Ovary (tissue), 9 donors: ENCODE results near the gene KDSR. TPM values are rescaled to one million over a fixed set of nuclear protein-coding genes. Genes with fewer than 3 reads are reported as not detected.

Experiments
- DNase-seq, 5 donors: peaks; one replicate each; pipeline ENCODE4 v3.0.0-alpha.2; 2019 to 2020
- H3K27ac ChIP-seq, 2 donors: fragments of 200-600 bp; one replicate each; pipeline versions ENCODE4 v1.5.1 to v1.8.0; 2019 to 2022
- H3K27me3 ChIP-seq: fragments of 200-600 bp; one replicate; pipeline ENCODE4 v1.8.0; 2022
- H3K36me3 ChIP-seq: fragments of 200-600 bp; sonication (generic); one replicate; pipeline ENCODE4 v1.5.1; 2019
- H3K4me1 ChIP-seq: one replicate; pipeline ENCODE4 v1.8.1; 2013; ENCODE audit warnings: mild to moderate bottlenecking, moderate library complexity; ENCODE audit not compliant: insufficient read depth
- H3K4me3 ChIP-seq: fragments of 200-600 bp; sonication (generic); one replicate; pipeline ENCODE4 v1.5.1; 2017
- H3K9me3 ChIP-seq, 2 donors: fragments of 200-600 bp in 1 of 2; sonication (generic) in 1 of 2; one replicate each; pipeline versions ENCODE4 v1.5.1 to v1.8.1; 2013 to 2019; ENCODE audit warnings: mild to moderate bottlenecking in 1 of 2, moderate library complexity in 1 of 2
- CTCF ChIP-seq, 3 donors: fragments of 450-650 bp in 2 of 3; fragments of 200-600 bp in 1 of 3; IDR thresholded peaks; one replicate each; pipeline versions ENCODE4 v1.5.1 to v1.8.0; 2016 to 2022; ENCODE audit warnings: antibody characterized with exemption in 3 of 3, mild to moderate bottlenecking in 1 of 3
- EP300 ChIP-seq: sonication (generic); formaldehyde crosslinking; IDR thresholded peaks from one replicate; pipeline ENCODE4 v1.6.1; 2017; ENCODE audit warnings: antibody characterized with exemption
- POLR2A ChIP-seq: fragments of 450-650 bp; IDR thresholded peaks from one replicate; pipeline ENCODE4 v1.6.1; 2017; ENCODE audit warnings: antibody characterized with exemption, mild to moderate bottlenecking, moderate library complexity
- WGBS, 3 donors: extraction: QIAGEN DNeasy Blood & Tissue Kit in 1 of 3; methylation state at CpG; one replicate each; pipeline versions ENCODE4 v1.1.5 to v1.1.7; 2013 to 2017; 5-methylcytosine and 5-hydroxymethylcytosine counted together
- intact Hi-C, 4 donors: fragments of 100-400 bp; cut with DNase I; formaldehyde crosslinking; loops; one replicate each; pipeline versions ENCODE4 v1.11.0 to v1.15.1; 2022 to 2023
- polyA plus RNA-seq, 2 donors: library from polyadenylated mRNA; stranded (reverse); fragments of 200-250 nt in 1 of 2; fragments of 350-450 nt in 1 of 2; fragmentation: Illumina TruSeq in 1 of 2; extraction: RNeasy Lipid Tissue Mini Kit (QIAGEN cat#74804) in 1 of 2; gene quantifications; one replicate each; pipeline ENCODE4 v1.2.3, GENCODE V29; 2013 to 2014
- total RNA-seq, 7 donors: library from RNA; depleted of rRNA in 2 of 7; stranded (reverse); fragments of >200 nt in 2 of 7; fragmentation: NEBNext Ultra II Directional in 3 of 7; extraction: Animal tissue kit (Norgen Biotek cat#: 25700) in 3 of 7; gene quantifications; one replicate each; pipeline versions ENCODE4 v1.1.0 to v1.2.4, GENCODE V29; 2016 to 2023
- donor health status: DM: no; HTN: no; CAD: no; lungs with moderate emphysema.
- donor health status: DM: no; HTN: no; CAD: no.
- donor health status: Bipolar disorder and iron deficiency.
- donor health status: DM: yes; HTN: yes; CAD: no.
- donor health status: DM: no; HTN: no; CAD: no.
- donor health status: DM: yes; HTN: yes; CAD: no.

The KDSR gene
- total and polyA plus RNA-seq, 9 donors: 25.8 to 70.1 (median 57.6) TPM

- WGBS, 3 donors: 83 to 88% (median 87%) methylated on average over 4 of the region's 4 CpGs
- Histone ChIP-seq H3K4me1 (no peaks in the 10 kb centered on the region), H3K4me3 (no peak overlapping the region), H3K27me3 (no peaks in the 10 kb centered on the region), H3K9me3 (no peaks in the 10 kb centered on the region), H3K36me3 (no peaks in the 10 kb centered on the region), H3K27ac (no peak overlapping the region)
- intact Hi-C loops: no loop called here
- no peak for DNase-seq
- no peak for TF ChIP-seq POLR2A
- no peak for TF ChIP-seq CTCF (IDR thresholded peaks at IDR 0.05)
- TF ChIP-seq EP300: no peak
These were observed 35.9 kb downstream of the KDSR start for GRCh38 chr18:63331105-63331504.

GRCh38 chr18:63329431-63330145, 37.4 kb downstream of the KDSR start:
- H3K27me3 ChIP-seq: no peaks in the 10 kb centered on the region
- DNase-seq: no peak
- whole genome bisulfite sequencing, 3 donors: 68 to 70% (median 68%) methylated on average over 7 of the region's 7 CpGs
- H3K9me3 ChIP-seq: no peaks in the 10 kb centered on the region
- intact Hi-C loops: no loop called here
- no peaks in the 10 kb centered on the region for H3K36me3 ChIP-seq
- no peak overlapping the region for H3K4me3 ChIP-seq
- H3K27ac ChIP-seq: no peak overlapping the region
- TF ChIP-seq POLR2A (no peak), EP300 (no peak), CTCF (IDR thresholded peaks at IDR 0.05) (no peak)
- H3K4me1 ChIP-seq: no peaks in the 10 kb centered on the region

- intact Hi-C loops: no loop called here
- no peaks in the 10 kb centered on the region for H3K36me3 ChIP-seq
- H3K27me3 ChIP-seq: no peaks in the 10 kb centered on the region
- no peak overlapping the region for H3K27ac ChIP-seq
- no peaks in the 10 kb centered on the region for H3K9me3 ChIP-seq
- H3K4me3 ChIP-seq: no peak overlapping the region
- no peak for TF ChIP-seq EP300
- no peak for TF ChIP-seq POLR2A
- no peak for TF ChIP-seq CTCF (IDR thresholded peaks at IDR 0.05)
- WGBS, 3 donors: 45 to 67% (median 60%) methylated on average over 5 of the region's 5 CpGs
- H3K4me1 ChIP-seq: peaks cover 3% of the 10 kb centered on the region
- no peak for DNase-seq
These were observed 41.0 kb downstream of the KDSR start for GRCh38 chr18:63326011-63326410.

DNA sequence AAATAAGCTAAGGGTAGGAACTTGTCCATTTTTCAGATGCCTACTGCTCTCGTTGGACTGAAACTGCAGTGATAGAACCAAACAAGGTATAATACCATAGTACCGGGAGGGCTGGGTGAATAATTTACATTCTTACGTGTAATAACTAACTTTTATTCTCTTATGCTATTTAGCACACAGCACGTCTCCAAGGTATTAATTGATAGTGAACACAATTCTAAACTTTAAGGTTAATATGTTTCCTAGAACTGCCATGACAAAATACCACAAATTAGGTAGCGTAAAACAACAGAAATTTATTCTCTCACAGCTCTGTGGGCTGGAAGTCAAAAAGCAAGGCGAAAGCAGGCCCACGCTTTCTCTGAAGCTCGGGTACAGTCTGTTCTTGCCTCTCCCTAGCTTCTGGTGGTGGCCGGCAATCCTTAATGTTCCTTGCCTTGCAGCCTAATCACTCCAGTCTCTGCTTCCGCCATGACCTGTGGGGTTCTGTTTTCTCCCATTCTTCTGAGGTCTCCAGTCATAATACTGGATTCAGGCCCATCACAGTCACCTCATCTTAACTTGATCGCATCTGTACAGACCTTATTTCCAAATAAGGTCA, 41.8 kb downstream of the KDSR start:
- no peak for DNase-seq
- Histone ChIP-seq H3K4me3 (no peak overlapping the region), H3K9me3 (no peaks in the 10 kb centered on the region), H3K36me3 (no peaks in the 10 kb centered on the region), H3K4me1 (peaks cover 3% of the 10 kb centered on the region), H3K27me3 (no peaks in the 10 kb centered on the region), H3K27ac (no peak overlapping the region)
- WGBS, 3 donors: 75 to 84% (median 77%) methylated on average over 11 of the region's 11 CpGs
- intact Hi-C loops: no loop called here
- TF ChIP-seq CTCF (IDR thresholded peaks at IDR 0.05) (no peak), POLR2A (no peak)
